Measurements from ENCODE around the gene HTR1D. TPM values are rescaled to one million over a fixed set of nuclear protein-coding genes. Genes with fewer than 3 reads are reported as not detected.

HTR1D gene
- total RNA-seq, 1 experiment from 2014 or later = 3.5 TPM

DNA sequence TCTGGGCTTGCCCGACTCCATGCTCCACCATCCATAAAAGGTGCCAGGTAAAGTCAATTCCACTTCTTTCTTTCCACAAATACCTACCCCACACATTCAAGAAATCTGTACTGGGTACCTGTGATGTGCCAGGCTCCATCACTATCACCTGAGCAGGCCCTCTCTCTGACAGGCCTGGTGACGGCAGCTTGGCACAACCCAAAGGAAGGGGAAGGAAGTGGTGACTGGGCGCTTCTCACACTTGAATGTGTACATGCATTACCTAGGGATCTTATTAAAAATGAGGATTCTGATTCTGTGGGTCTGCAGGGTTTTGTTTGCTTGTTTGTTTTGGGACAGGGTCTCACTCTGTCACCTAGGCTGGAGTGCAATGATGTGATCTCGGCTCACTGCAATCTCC is 7.5 kb downstream of the HTR1D start:
- Histone ChIP-seq H3K9ac (ENCODE audit: low read length) (no peak overlapping the region), H3K4me2 (ENCODE audit: low read length) (peak overlapping the region; percentile 20; the same call in 1 of the 2 replicates), H4K20me1 (ENCODE audit: insufficient read depth) (no peaks in the 10 kb centered on the region), H3K79me2 (ENCODE audit: insufficient read depth, low read length) (no peaks in the 10 kb centered on the region), H3K9me2 (ENCODE audit: insufficient read depth) (no peaks in the 10 kb centered on the region), H3K36me3 (ENCODE audit: control insufficient read depth in 1 of 2, insufficient read depth in 2 of 2, low read length in 2 of 2) (no peaks in the 10 kb centered on the region), H3K9me3 (ENCODE audit: control insufficient read depth in 1 of 2, insufficient read depth in 1 of 2, low read depth in 1 of 2, low read length in 2 of 2) (no peaks in the 10 kb centered on the region), H3K4me3 (replicated peaks in 1 of 2; ENCODE audit: low read depth in 1 of 2, low read length in 2 of 2) (no peak overlapping the region), H2AFZ (ENCODE audit: low read depth, low read length, poor library complexity, severe bottlenecking) (no peak overlapping the region), H3K4me1 (ENCODE audit: control insufficient read depth in 1 of 2, insufficient read depth in 2 of 2, low read length in 2 of 2) (peaks cover 12 to 34% of the 10 kb centered on the region in 2 experiments), H3K27ac (ENCODE audit: low read depth, low read length) (no peak overlapping the region), H3K27me3 (ENCODE audit: insufficient read depth, low read length) (no peaks in the 10 kb centered on the region)
- ChIA-PET RAD21 (ENCODE audit: low non-redundant PET in 1 of 2, low total read pairs in 2 of 2, uncharacterized antibody in 2 of 2, unreplicated experiment in 2 of 2) (interaction anchor here in 1 of 2 experiments (0.5 to 1.0 kb wide), 2 partner anchors 229 to 233 kb away, joined by 3 to 4 read pairs; no protein-coding TSS in a partner anchor), POLR2A (interaction anchor here (1.0 kb wide), 1 partner anchor 13 kb away, joined by 5 read pairs; no protein-coding TSS in a partner anchor), CTCF (interaction anchor here (0.5 to 1.1 kb wide), 2 partner anchors 25 to 111 kb away, joined by 3 to 4 read pairs; no protein-coding TSS in a partner anchor)
- ATAC-seq (no peak), DNase-seq (ENCODE audit: low read depth, low spot score) (no peak)
- intact Hi-C loops (cut with micrococcal nuclease) = loop anchor here (1.0 to 10.0 kb wide), 2 partner anchors 233 to 325 kb away; partner anchors contain the start of gene E2F2
- TF ChIP-seq JUND (IDR thresholded peaks at IDR 0.05) (no peak), TCF7L2 (IDR thresholded peaks at IDR 0.05; ENCODE audit: borderline replicate concordance, extremely low read depth, insufficient read depth, insufficient read length) (no peak), POLR2A (IDR thresholded peaks at IDR 0.05; ENCODE audit: borderline replicate concordance, extremely low read depth, insufficient read depth, insufficient read length) (no peak), ELF1 (IDR thresholded peaks at IDR 0.05; ENCODE audit: borderline replicate concordance, low read depth) (no peak)
- no TSS peak for BruUV-seq (replicated peaks)

GRCh38 chr1:23208527-23208926 is 8.8 kb downstream of the HTR1D start:
- no peak overlapping the region for H3K9ac ChIP-seq (ENCODE audit: low read length)
- no peak for DNase-seq (ENCODE audit: low read depth, low spot score)
- TF ChIP-seq SP1 (IDR thresholded peaks at IDR 0.05; ENCODE audit: low read depth) = no peak
- TF ChIP-seq, protein P1, sequence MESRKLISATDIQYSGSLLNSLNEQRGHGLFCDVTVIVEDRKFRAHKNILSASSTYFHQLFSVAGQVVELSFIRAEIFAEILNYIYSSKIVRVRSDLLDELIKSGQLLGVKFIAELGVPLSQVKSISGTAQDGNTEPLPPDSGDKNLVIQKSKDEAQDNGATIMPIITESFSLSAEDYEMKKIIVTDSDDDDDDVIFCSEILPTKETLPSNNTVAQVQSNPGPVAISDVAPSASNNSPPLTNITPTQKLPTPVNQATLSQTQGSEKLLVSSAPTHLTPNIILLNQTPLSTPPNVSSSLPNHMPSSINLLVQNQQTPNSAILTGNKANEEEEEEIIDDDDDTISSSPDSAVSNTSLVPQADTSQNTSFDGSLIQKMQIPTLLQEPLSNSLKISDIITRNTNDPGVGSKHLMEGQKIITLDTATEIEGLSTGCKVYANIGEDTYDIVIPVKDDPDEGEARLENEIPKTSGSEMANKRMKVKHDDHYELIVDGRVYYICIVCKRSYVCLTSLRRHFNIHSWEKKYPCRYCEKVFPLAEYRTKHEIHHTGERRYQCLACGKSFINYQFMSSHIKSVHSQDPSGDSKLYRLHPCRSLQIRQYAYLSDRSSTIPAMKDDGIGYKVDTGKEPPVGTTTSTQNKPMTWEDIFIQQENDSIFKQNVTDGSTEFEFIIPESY (IDR thresholded peaks at IDR 0.05; ENCODE audit: extremely low read depth, insufficient replicate concordance, low read length) = no peak
- TF ChIP-seq, protein P2, sequence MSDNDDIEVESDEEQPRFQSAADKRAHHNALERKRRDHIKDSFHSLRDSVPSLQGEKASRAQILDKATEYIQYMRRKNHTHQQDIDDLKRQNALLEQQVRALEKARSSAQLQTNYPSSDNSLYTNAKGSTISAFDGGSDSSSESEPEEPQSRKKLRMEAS (IDR thresholded peaks at IDR 0.05) = no peak
- no peak for TF ChIP-seq SIN3A (IDR thresholded peaks at IDR 0.05; ENCODE audit: low read depth)
- no peak for TF ChIP-seq YY1 (IDR thresholded peaks at IDR 0.05; ENCODE audit: extremely low read depth, insufficient replicate concordance, low read depth, low read length)
- no peak for TF ChIP-seq EZH2phosphoT487 (IDR thresholded peaks at IDR 0.05; ENCODE audit: borderline replicate concordance)
- TF ChIP-seq ZFX (IDR thresholded peaks at IDR 0.05) = no peak
- TF ChIP-seq EZH2 (IDR thresholded peaks at IDR 0.05) = no peak
- no peak for TF ChIP-seq SRF (IDR thresholded peaks at IDR 0.05; ENCODE audit: low read depth)
- no peak for TF ChIP-seq FOSL1 (IDR thresholded peaks at IDR 0.05; ENCODE audit: low read depth)
- no peak for TF ChIP-seq ELF1 (IDR thresholded peaks at IDR 0.05; ENCODE audit: borderline replicate concordance, low read depth)
- TF ChIP-seq RAD21 (IDR thresholded peaks at IDR 0.05; ENCODE audit: low read depth) = no peak
- TF ChIP-seq ZNF274 (IDR thresholded peaks at IDR 0.05; ENCODE audit: low read depth, low read length) = no peak
- no peak overlapping the region for H3K4me3 ChIP-seq (replicated peaks in 1 of 2; ENCODE audit: low read depth in 1 of 2, low read length in 2 of 2)
- intact Hi-C loops (cut with micrococcal nuclease) = no loop called here
- H3K9me3 ChIP-seq (ENCODE audit: control insufficient read depth in 1 of 2, insufficient read depth in 1 of 2, low read depth in 1 of 2, low read length in 2 of 2) = no peaks in the 10 kb centered on the region
- H3K36me3 ChIP-seq (ENCODE audit: control insufficient read depth in 1 of 2, insufficient read depth in 2 of 2, low read length in 2 of 2) = no peaks in the 10 kb centered on the region
- H2AFZ ChIP-seq (ENCODE audit: low read depth, low read length, poor library complexity, severe bottlenecking) = no peak overlapping the region
- no TSS peak for BruUV-seq (replicated peaks)
- H3K79me2 ChIP-seq (ENCODE audit: insufficient read depth, low read length) = no peaks in the 10 kb centered on the region
- peaks cover 12 to 29% of the 10 kb centered on the region in 2 experiments for H3K4me1 ChIP-seq (ENCODE audit: control insufficient read depth in 1 of 2, insufficient read depth in 2 of 2, low read length in 2 of 2)
- RAD21 ChIA-PET (ENCODE audit: low non-redundant PET in 1 of 2, low total read pairs in 2 of 2, uncharacterized antibody in 2 of 2, unreplicated experiment in 2 of 2) = no interaction called here
- CTCF ChIA-PET = no interaction called here
- ATAC-seq = no peak
- H3K4me2 ChIP-seq (ENCODE audit: low read length) = no peak overlapping the region
- H3K27me3 ChIP-seq (ENCODE audit: insufficient read depth, low read length) = no peaks in the 10 kb centered on the region
- H3K27ac ChIP-seq (ENCODE audit: low read depth, low read length) = no peak overlapping the region
- POLR2A ChIA-PET = no interaction called here
- no peaks in the 10 kb centered on the region for H4K20me1 ChIP-seq (ENCODE audit: insufficient read depth)
- H3K9me2 ChIP-seq (ENCODE audit: insufficient read depth) = no peaks in the 10 kb centered on the region
